ENCODE results near the gene LDAF1.
"Not testable (repeated sequence)": the region's sequence is repeated elsewhere in the genome, so short reads cannot be mapped to it uniquely, and the experiment has no call there.

The LDAF1 gene

GRCh38 chr16:21162661-21163151 is 4.2 kb downstream of the LDAF1 start:
- no peak for DNase-seq (ENCODE audit: low read depth)

GRCh38 chr16:21163576-21163975 is 5.1 kb downstream of the LDAF1 start:
- DNase-seq (ENCODE audit: low read depth): no peak

- no peak for DNase-seq (ENCODE audit: low read depth)
These were observed 6.2 kb downstream of the LDAF1 start for GRCh38 chr16:21164521-21165168.

DNA sequence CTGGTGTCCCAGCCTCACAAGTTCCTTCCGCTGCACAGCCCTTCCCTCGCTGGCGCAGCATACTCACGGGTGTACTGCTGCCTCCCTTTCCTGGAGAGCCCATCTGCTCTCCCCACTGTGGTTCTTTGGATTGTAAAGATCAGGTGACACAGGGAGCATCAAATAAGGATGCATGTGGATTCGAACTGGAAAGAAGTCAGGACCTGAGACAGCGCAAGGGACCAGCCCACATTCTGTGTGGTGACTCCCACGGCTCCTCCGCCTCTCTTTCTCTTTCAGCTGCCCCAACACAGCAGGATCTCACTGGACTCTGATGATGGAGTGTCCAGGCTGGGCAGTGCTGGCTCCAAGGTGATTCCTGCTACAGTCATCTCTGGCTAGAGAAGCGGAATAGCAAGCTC is 8.1 kb downstream of the LDAF1 start:
- no peak for DNase-seq (ENCODE audit: low read depth)

DNA sequence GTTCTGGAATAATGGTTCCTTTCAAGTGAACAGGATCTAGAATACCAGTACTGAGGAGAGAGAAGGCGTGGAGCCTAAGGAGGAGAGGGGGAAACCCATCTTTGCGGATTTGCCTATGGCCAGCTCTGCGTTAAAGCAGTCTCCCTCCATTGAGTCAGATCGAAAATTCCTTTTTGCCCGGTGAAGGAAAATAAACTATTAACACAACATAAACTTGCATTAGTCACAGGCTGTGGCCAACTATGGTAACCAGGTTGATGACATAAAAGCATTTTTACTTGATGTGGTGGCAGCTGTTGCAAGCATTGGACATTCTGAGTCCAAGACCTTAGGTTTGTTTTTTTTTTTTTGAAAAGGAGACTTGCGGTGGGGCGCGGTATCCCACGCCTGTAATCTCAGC is 8.9 kb downstream of the LDAF1 start:
- DNase-seq (ENCODE audit: low read depth): no peak

DNA sequence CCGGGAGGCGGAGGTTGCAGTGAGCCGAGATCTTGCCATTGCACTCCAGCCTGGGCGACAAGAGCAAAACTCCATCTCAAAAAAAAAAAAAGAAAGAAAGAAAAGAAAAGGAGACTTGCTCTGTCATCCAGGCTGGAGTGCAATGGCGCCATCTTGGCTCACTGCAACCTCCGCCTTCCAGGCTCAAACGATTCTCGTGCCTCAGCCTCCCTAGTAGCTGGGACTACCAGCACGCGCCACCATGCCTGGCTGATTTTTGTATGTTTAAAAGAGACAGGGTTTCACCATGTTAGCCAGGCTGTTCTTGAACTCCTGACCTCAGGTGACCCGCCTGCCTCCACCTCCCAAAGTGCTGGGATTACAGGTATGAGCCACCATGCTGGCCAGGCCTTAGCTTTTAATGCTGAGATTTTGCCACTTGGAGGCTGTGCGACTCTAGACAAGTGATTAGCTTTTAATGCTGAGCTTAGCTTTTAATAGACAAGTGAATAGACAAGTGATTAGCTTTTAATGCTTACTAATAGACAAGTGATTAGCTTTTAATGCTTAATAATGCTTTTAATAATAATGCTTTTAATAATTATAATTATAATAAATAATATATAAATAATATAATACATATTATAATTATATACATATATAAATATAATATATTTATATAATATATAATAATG is 9.6 kb downstream of the LDAF1 start:
- no peak for DNase-seq (ENCODE audit: low read depth)

DNA sequence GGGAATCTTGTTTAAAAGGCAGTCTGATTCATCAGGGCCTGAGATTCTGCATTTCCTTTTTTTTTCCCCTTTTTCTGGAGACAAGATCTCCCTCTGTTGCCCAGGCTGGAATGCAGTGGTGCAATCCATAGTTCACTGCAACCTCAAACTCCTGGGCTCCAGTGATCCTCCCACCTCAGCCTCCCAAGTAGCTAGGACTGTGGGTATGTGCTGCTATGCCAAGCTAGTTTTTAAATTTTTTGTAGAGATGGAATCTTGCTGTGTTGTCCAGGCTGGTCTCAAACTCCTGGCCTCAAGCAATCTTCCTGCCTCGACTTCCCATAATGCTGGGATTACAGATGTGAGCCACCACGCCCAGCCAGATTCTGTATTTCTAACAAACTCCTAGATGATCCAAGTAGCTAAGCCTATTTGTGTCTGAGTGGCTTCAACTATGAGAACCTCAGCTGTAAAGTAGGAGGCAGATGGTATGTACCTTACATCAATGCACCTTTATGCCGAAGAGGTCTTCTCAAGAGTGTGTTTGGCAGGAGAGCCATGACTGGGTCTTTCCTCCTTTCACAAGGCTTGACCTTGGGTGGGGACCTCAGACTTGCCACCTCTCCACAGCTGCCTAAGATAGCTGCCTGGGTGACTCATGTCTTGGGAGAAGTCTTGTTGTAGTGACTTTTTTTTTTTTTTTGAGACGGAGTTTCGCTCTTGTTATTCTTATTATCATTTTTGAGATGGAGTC is 10.9 kb downstream of the LDAF1 start:
- no peak for DNase-seq (ENCODE audit: low read depth)

GRCh38 chr16:21170116-21170515 is 11.6 kb downstream of the LDAF1 start:
- not testable (repeated sequence) for DNase-seq (ENCODE audit: low read depth)

DNA sequence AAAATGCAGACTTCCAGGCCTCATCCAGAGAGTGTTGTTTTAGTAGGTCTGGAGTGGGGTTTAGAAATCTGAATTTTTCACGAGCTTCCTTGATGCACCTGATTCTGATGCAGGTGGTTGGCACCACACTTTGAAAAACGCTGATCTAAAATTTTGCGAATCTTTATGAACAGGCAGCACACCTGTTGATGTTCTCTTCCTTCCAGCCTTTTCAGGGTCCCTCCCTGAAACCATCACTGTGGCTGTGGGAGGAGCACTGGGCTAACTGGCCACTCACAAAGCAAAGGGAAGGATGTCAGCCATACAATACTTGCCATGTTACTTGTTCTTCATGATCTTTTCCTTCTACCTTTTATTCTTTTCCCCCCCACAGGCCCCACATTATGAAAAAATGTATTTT is 14.2 kb downstream of the LDAF1 start:
- no peak for DNase-seq (ENCODE audit: low read depth)

DNA sequence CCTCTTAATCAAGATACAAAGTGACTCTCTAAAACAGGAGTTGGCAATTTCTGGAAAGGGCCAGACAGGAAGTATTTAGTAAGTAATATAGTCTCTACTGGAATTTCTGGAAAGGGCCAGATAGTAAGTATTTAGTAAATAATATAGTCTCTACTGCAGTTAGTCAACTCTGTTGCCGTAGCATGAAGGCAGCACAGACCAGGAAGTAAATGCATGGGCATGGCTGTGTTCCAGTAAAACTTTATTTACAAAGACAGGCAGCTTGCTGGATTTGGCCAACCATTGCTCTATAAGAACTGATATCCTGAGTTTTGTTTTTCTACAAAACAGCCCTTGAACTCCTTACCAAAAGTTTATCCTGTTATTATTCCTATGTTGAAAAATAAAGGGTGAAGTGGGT is 16.9 kb downstream of the LDAF1 start:
- DNase-seq (ENCODE audit: low read depth): no peak

DNA sequence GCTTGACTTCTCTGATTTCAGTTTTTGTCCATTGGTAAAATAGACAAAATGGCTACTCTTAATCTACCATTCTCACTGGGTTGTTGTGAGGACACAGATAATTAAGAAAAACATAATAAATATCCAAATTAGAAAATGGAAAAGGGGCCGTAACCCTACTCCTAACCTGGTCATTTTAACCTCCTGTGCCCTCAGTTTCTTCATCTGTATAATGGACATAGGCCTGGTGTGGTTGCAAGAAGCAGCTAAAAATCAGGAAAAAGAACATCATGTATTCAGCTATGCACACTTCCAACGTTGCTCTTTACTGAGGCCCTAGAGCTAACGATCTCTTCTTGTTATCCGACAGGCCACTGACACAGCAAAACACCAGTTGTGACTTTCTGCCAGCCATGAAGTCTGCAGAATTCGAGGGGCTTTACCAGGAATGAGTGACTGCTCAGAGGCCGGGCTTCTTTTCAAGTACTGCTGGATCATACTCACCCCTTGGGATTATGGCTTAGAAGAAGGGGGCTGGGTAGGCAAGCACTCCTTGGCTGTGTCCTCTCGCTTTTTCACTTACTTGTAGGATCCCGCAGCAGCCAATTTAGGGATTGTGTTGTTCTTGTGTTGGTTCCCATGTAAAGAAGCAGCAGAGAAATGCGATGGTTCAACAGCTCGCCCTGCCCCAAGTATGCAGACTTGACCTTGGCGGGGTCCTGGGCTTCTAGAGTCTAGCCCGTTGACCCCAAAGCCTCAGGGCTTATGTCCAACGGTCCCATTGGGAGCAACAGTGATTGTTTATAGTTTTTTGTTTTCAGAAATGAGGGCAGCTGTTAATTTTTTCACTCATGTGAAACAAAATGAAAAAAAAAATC is 20.9 kb downstream of the LDAF1 start:
- DNase-seq (ENCODE audit: low read depth): no peak

DNA sequence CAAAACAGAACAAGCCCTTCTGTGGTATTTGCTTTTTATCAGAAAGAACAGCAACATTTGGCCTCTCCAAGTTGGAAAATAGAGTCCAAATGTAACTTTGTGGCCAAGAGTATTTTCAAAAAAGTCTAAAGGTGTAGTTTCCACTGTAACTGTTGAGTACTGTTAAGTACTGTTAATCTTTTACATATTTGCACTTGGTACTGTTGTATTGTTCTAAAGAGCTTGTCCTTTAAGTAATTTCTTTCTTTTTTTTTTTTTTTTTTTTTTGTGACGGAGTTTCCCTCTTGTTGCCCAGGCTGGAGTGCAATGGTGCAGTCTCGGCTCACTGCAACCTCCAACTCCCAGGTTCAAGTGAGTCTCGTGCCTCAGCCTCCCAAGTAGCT is 21.5 kb downstream of the LDAF1 start:
- no peak for DNase-seq (ENCODE audit: low read depth)

DNA sequence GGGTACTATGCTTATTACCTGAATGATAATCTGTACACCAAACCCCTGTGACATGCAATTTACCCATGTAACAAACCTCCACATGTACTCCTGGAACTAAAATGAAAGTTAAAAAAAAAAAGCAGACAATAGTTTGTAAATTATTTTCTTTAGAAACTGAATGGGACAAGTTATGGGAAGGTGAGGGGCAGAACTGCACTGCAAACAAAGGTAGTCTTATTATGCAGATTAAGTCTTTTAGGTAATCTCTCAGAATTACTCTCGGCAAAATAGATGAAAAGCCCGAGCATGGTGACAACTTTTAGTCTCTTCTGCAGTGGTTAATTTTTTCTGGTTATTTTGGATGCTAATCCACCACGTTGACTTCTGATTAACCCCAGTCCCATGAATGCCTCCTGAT is 25.5 kb downstream of the LDAF1 start:
- no peak for DNase-seq (ENCODE audit: low read depth)

DNA sequence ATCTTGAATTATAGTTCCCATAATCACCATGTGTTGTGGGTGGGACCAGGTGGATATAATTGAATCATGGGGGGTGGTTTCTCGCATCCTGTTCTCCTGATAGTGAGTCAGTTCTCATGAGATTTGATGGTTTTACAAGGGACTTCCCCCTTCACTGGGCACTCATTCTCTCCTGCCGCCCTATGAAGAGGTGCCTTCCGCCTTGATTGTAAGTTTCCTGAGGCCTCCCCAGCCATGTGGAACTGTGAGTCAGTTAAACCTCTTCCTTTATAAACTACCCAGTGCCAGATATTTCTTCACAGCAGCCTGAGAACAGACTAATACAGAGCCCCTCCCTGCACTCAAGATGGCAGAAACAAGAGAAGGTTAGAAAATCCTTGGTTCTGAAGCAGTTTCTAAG is 26.4 kb downstream of the LDAF1 start:
- DNase-seq (ENCODE audit: low read depth): no peak

DNA sequence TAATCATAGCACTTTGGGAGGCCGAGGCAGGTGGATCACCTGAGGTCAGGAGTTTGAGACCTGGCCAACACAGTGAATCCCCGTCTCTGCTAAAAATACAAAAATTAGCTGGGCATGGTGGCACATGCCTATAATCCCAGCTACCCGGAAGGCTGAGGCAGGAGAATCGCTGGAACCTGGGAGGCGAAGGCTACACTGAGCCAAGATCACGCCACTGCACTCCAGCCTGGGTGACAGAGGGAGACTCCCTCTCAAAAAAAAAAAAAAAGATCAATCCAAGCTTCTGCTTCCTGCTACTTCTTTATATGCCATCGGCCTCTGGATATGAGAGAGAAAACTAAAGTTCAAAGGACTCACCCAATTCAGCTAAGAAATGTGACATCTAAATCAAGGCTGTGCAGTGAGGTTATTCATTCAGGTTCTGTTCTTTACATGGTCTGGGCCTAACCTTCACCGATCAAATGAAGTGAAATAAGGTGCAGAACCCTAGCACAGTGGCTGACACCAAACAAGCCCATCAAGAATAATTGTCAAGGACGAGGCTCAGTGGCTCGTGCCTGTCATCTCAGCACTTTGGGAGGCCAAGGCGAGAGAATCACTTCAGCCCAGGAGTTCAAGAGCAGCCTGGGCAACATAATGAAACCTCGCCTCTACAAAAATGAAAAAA is 27.3 kb downstream of the LDAF1 start:
- no peak for DNase-seq (ENCODE audit: low read depth)

DNA sequence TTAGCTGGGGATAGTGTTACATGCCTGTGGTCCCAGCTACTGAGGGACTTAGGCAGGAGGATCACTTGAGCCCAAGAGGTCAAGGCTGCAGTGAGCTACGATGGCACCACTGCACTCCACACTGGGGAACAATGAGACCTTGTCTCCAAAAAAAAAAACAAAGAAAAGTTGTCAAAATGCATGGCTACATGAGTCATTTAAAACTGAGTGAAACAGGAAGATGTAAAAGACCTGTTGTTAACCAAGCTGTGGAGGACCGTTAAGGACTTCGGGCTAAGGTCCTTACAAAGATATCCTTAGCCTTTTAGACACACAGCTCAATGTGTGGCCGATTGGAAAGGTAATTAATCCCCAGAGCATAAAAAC is 27.8 kb downstream of the LDAF1 start:
- no peak for DNase-seq (ENCODE audit: low read depth)

GRCh38 chr16:21189311-21189710 is 30.8 kb downstream of the LDAF1 start:
- no peak for DNase-seq (ENCODE audit: low read depth)

DNA sequence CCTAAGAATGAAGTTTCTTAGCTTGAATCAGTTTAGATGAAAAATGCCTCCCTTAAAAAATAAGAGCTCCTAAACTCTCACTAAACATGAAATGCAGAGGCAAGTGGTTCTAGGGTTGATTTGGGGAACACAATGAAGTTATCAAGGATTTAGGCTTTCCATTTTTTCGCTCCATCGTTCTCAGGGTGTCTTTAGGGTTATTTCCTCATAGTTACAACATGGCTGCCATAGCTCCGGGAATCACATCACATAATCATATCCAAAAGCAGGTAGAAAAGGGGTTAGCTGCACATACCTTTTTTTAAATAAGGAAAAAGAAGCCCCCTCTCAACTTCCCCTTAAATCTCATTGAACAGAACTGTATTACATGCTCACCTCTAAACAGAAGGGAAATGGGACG is 31.5 kb downstream of the LDAF1 start:
- no peak for DNase-seq (ENCODE audit: low read depth)

DNA sequence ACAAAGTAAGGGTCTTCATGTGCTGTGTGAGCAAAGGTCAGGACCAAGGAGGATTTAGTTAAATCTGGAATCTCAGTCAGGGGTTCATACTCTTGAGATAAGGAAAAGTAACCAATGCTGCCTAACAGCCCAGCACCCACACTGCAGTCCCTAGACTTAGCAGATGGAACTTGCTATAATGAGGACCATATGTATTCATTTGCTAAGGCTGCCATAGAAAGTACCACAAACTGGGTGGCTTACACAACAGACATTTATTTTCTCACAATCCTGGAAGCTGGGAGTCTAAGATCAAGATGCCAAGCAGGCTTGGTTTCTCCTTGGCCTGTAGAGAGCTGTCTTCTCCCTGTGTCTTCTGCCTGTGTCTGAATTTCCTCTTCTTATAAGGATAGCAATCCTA is 32.1 kb downstream of the LDAF1 start:
- DNase-seq (ENCODE audit: low read depth): no peak

DNA sequence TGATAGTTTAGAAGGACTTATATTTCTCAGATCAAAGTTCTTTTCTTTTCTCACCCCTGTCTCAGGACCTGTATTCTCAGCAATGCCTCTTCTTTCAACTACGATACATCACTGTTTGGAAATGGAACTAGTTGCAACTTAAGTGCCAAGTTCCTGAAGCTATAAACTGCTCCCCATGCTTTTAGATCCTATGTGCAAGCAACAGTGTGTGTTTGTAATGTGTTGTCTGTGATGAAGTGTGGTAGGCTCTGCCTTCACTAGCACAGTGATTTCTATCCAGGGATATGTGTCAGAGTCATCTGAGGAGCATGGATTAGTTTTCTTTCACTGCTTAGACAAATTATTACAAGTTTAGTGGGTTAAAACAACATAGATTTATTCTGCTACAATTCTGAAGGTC is 34.5 kb downstream of the LDAF1 start:
- DNase-seq (ENCODE audit: low read depth): no peak

DNA sequence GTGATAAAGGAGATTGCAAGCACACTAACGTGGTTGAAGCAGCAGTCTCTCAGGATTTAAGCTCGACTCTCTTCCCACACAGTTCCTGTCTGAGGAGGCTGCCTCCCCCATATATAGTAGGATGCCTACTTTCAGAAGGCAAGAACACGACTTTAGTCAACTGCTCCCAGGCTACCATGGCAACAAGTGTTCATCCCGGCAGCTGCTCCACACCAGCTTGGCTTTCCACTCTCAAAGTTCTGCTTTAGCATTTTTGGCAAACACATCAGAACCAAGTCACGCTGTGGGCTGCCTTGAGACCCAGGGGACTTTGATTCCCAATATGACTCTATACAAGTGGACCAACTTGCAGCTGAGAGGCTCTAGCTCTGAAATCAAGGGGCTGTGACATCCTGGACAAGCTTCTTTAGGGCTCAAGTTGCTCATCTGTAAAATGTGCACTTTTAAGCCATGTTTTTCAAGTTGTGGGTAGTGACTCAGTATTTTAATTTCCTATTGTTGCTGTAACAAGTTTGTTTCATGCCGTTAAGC is 36.4 kb downstream of the LDAF1 start:
- no peak for DNase-seq (ENCODE audit: low read depth)

GRCh38 chr16:21195330-21195729 is 36.9 kb downstream of the LDAF1 start:
- DNase-seq (ENCODE audit: low read depth): not testable (repeated sequence)

Data from stimulated activated CD4-positive, alpha-beta T cell treated with anti-CD3 and anti-CD28 coated beads, Interleukin-2, amount 100 ng/mL, for 4 hours (primary cell).